CD4-positive, alpha-beta T cell (primary cell): ENCODE results near the gene DYSF. TPM values are rescaled to one million over a fixed set of nuclear protein-coding genes. Genes with fewer than 3 reads are reported as not detected.

Experiments
- ATAC-seq: fragments of 200-7000 bp; cut with Tn5 transposase; one replicate; pipeline ENCODE4 v1.10.0; 2022; ENCODE audit warnings: mild to moderate bottlenecking; ENCODE audit not compliant: poor library complexity
- CTCF ChIA-PET: fragments of 350-600 bp; sonication (Branson Sonifier 250); formaldehyde crosslinking; loops from one replicate; lab custom pipeline; 2021; ENCODE audit warnings: antibody characterized with exemption, inconsistent platforms; lab: Charles Lee
- POLR2A ChIA-PET: fragments of 350-600 bp; sonication (Branson Sonifier 250); formaldehyde crosslinking; loops from one replicate; lab custom pipeline; 2021; ENCODE audit warnings: antibody characterized with exemption, inconsistent platforms; lab: Charles Lee
- DNase-seq, 14 experiments: peaks; one replicate each; pipeline ENCODE4 v3.0.0-alpha.2; 2013 to 2020; ENCODE audit warnings: mixed read lengths in 2 of 14
- H3K27ac ChIP-seq, 2 donors: one replicate each; pipeline versions ENCODE4 v1.5.1 to v1.7.0; 2013; ENCODE audit warnings: low read length in 2 of 2, low read depth in 1 of 2, mild to moderate bottlenecking in 1 of 2
- H3K27me3 ChIP-seq, 2 experiments: 1 replicate in 1 of 2; 2 replicates in 1 of 2; pipeline versions ENCODE4 v1.6.1 to v1.7.0; 2013; ENCODE audit warnings: low read length in 2 of 2, control low read depth in 1 of 2, mild to moderate bottlenecking in 1 of 2, moderate library complexity in 1 of 2; ENCODE audit not compliant: insufficient read depth in 2 of 2, control insufficient read depth in 1 of 2
- H3K36me3 ChIP-seq: one replicate; pipeline ENCODE4 v1.6.1; 2013; ENCODE audit warnings: low read length, control low read depth; ENCODE audit not compliant: insufficient read depth
- H3K4me1 ChIP-seq: one replicate; pipeline ENCODE4 v1.6.1; 2013; ENCODE audit warnings: low read length, control low read depth; ENCODE audit not compliant: insufficient read depth
- H3K4me3 ChIP-seq: one replicate; pipeline ENCODE4 v1.5.1; 2013; ENCODE audit warnings: mild to moderate bottlenecking, low read length, moderate library complexity
- H3K9me3 ChIP-seq, 2 experiments: 1 replicate in 1 of 2; 2 replicates in 1 of 2; pipeline versions ENCODE4 v1.6.1 to v1.7.0; 2013; ENCODE audit warnings: low read length in 2 of 2, mild to moderate bottlenecking in 2 of 2, control low read depth in 1 of 2, moderate library complexity in 1 of 2; ENCODE audit not compliant: control insufficient read depth in 1 of 2, insufficient read depth in 1 of 2
- H3K27ac Mint-ChIP-seq: one replicate; pipeline ENCODE4 v1.8.0; 2020; ENCODE audit warnings: mixed read lengths
- H3K27me3 Mint-ChIP-seq: one replicate; pipeline ENCODE4 v1.8.0; 2021; ENCODE audit warnings: mixed read lengths
- H3K36me3 Mint-ChIP-seq: one replicate; pipeline ENCODE4 v1.8.0; 2021; ENCODE audit warnings: low read depth, mixed read lengths
- H3K4me1 Mint-ChIP-seq: one replicate; pipeline ENCODE4 v1.8.0; 2021; ENCODE audit warnings: low read depth, mixed read lengths
- H3K4me3 Mint-ChIP-seq: one replicate; pipeline ENCODE4 v1.8.0; 2020; ENCODE audit warnings: mild to moderate bottlenecking, mixed read lengths
- H3K9me3 Mint-ChIP-seq: one replicate; pipeline ENCODE4 v1.8.0; 2020; ENCODE audit warnings: mixed read lengths
- intact Hi-C, 2 experiments: fragments of 100-400 bp; cut with DNase I in 1 of 2; cut with micrococcal nuclease in 1 of 2; formaldehyde crosslinking; loops; one replicate each; pipeline versions ENCODE4 v1.15.1 to v1.9.0; 2023 to 2025; cut with DNase I, micrococcal nuclease
- total RNA-seq, 174 experiments: library from RNA in 2 of 174; stranded (reverse) in 2 of 174; gene quantifications; one replicate each; pipeline ENCODE4 v1.2.3 and lab custom pipeline; 2021 to 2026
- TF ChIP-seq, protein P1 (sequence below): fragments of 200-600 bp; IDR thresholded peaks from one replicate; pipeline ENCODE4 v1.8.0; 2022; ENCODE audit warnings: antibody characterized with exemption, mild to moderate bottlenecking

Gene DYSF
- total RNA-seq, 2 experiments from 2014 or later: 0.27 to 0.31 TPM

DNA sequence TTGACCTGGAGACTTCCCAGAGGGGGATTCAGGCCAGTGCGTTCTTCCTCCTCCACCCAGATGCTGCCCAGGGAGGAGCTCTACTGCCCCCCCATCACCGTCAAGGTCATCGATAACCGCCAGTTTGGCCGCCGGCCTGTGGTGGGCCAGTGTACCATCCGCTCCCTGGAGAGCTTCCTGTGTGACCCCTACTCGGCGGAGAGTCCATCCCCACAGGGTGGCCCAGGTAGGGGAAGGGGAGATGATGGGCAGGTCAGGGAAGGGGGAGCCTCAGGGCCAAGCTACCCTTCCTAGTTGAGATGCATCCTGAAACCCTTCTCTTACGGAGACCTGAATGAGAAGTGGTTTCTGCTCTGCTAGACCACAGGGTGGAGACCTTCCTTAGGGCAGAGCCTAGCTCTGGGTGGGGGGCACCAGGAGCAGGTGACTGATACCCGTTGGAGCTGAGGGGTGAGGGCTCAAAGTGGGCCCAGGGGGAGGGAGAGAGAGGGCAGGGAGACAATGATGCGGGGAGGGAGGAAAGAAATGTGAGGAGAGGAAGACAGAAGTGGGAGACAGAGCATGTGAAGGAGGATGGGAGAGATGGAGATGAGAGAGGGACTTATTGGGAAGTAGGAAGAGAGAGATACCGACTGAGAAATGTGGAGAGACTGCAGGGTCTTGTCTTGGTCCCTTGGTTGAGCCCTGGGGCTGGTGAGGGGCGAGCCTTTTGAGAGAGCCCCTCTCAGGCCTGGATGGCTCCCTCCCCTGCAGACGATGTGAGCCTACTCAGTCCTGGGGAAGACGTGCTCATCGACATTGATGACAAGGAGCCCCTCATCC is 159.4 kb downstream of the DYSF start:
- Histone ChIP-seq H3K4me3 (no peak overlapping the region), H3K9me3 (peaks cover 0 to 5% of the 10 kb centered on the region in 2 experiments), H3K4me1 (no peaks in the 10 kb centered on the region), H3K36me3 (no peaks in the 10 kb centered on the region), H3K27me3 (peaks cover 0 to 2% of the 10 kb centered on the region in 2 experiments), H3K27ac (no peak overlapping the region)
- Mint-ChIP-seq H3K27me3 (peaks cover 14% of the 10 kb centered on the region), H3K36me3 (no peaks in the 10 kb centered on the region), H3K27ac (no peak overlapping the region), H3K9me3 (no peaks in the 10 kb centered on the region), H3K4me3 (no peak overlapping the region), H3K4me1 (no peaks in the 10 kb centered on the region)
- DNase-seq (peak in 1 of 14 experiments; percentile 27), ATAC-seq (no peak)
- intact Hi-C loops: no loop called here
- TF ChIP-seq, protein P1, sequence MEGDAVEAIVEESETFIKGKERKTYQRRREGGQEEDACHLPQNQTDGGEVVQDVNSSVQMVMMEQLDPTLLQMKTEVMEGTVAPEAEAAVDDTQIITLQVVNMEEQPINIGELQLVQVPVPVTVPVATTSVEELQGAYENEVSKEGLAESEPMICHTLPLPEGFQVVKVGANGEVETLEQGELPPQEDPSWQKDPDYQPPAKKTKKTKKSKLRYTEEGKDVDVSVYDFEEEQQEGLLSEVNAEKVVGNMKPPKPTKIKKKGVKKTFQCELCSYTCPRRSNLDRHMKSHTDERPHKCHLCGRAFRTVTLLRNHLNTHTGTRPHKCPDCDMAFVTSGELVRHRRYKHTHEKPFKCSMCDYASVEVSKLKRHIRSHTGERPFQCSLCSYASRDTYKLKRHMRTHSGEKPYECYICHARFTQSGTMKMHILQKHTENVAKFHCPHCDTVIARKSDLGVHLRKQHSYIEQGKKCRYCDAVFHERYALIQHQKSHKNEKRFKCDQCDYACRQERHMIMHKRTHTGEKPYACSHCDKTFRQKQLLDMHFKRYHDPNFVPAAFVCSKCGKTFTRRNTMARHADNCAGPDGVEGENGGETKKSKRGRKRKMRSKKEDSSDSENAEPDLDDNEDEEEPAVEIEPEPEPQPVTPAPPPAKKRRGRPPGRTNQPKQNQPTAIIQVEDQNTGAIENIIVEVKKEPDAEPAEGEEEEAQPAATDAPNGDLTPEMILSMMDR: no peak
- POLR2A ChIA-PET: no interaction called here
- CTCF ChIA-PET: no interaction called here

DNA sequence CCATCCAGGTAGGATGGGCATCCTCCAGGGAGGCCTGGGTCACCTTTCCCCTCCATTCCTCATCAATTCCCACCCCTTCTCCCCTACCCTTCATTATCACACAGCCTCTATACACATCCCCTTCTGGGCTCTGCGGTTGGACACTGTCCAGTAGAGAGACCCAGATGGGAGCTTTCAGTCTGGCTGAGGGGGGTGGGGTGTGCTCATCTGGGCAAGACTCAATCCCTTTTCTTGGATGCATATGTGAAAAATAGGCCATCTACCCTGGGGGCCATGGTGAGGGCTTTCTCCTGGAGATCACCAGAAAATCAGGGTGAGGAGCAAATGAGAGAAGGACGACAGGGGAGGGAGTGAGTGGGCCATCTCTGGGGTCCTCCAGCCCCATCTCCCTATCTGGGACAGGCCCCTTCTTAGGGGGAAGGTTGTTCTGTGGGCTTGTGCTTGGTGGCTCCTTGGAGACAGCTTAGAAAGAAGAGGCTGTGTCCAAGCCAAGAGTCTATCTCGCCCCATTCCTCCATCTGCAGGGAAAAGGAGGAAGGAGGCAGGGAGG is 160.1 kb downstream of the DYSF start:
- POLR2A ChIA-PET: no interaction called here
- H3K4me3 Mint-ChIP-seq: no peak overlapping the region
- no peaks in the 10 kb centered on the region for H3K36me3 Mint-ChIP-seq
- TF ChIP-seq, protein P1: no peak
- H3K9me3 ChIP-seq: peaks cover 0 to 10% of the 10 kb centered on the region in 2 experiments
- H3K4me1 Mint-ChIP-seq: no peaks in the 10 kb centered on the region
- H3K9me3 Mint-ChIP-seq: no peaks in the 10 kb centered on the region
- peaks cover 14% of the 10 kb centered on the region for H3K27me3 Mint-ChIP-seq
- no peak for ATAC-seq
- H3K27ac Mint-ChIP-seq: no peak overlapping the region
- no peaks in the 10 kb centered on the region for H3K4me1 ChIP-seq
- CTCF ChIA-PET: no interaction called here
- no peak overlapping the region for H3K4me3 ChIP-seq
- intact Hi-C loops: no loop called here
- DNase-seq: no peak
- H3K27ac ChIP-seq: no peak overlapping the region
- no peaks in the 10 kb centered on the region for H3K36me3 ChIP-seq
- H3K27me3 ChIP-seq: peaks cover 0 to 2% of the 10 kb centered on the region in 2 experiments

DNA sequence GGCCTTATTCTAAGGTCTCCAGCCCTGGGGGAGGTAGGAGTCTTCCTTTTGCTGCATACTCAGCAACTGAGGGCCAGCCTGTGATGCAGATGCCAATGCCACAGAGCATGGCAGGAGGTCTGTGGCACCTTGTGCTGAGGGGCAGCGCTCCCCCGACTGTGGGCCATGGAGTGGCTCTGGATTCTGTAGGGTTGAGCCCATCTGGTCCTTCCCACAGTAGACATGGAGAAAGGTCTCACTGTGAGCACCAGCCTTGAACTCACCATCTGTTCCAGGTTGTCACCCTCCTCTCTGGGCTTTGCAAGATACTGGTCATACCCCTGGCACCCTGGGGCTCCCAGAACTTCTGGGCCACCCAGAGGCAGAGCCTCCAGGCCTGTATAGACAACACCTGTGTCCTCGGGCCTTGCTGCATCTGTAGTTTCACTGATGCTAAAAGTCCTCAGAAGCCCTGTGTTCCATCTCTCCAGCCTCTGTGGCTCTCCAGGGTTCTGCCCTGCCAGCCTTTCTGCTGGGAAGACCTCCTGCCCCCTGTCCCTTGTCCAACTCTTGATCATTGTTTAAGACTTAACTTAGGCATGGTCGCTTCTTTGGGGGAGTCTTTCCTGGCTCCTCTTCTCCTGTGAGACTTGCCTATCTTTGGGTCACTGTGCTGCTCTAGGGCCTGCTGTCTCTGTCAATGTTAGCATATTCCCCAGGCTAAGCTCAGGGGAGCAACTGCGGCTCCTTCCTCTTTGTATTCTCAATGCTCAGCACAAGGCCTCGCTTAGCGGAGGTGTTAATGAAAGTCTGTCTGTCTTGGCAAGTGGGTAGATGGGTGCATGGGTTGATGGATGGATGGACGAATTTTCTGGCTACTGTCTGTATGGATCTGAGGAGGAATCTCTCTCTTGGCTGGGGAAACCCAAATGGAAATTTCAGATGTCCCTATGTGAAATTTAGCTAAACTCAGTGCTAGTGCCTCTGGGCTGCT is 160.9 kb downstream of the DYSF start:
- Histone ChIP-seq H3K9me3 (peaks cover 0 to 10% of the 10 kb centered on the region in 2 experiments), H3K4me1 (no peaks in the 10 kb centered on the region), H3K4me3 (no peak overlapping the region), H3K36me3 (no peaks in the 10 kb centered on the region), H3K27me3 (peaks cover 0 to 2% of the 10 kb centered on the region in 2 experiments), H3K27ac (no peak overlapping the region)
- ATAC-seq: no peak
- POLR2A ChIA-PET: no interaction called here
- TF ChIP-seq, protein P1: no peak
- H3K4me3 Mint-ChIP-seq: no peak overlapping the region
- no peaks in the 10 kb centered on the region for H3K4me1 Mint-ChIP-seq
- no peak overlapping the region for H3K27ac Mint-ChIP-seq
- CTCF ChIA-PET: no interaction called here
- H3K36me3 Mint-ChIP-seq: no peaks in the 10 kb centered on the region
- peaks cover 14% of the 10 kb centered on the region for H3K27me3 Mint-ChIP-seq
- DNase-seq: peak in 1 of 14 experiments; percentile 5
- no peaks in the 10 kb centered on the region for H3K9me3 Mint-ChIP-seq
- intact Hi-C loops: no loop called here
